ENCODE results near the gene CLDN12. TPM values are rescaled to one million over a fixed set of nuclear protein-coding genes. Genes with fewer than 3 reads are reported as not detected.
A peak's percentile ranks its signal among the peaks of the same experiment; 100 is the strongest.

CLDN12 gene
- total RNA-seq: 40.7 and 42.0 TPM in 2 replicates
- 18.3 TPM for polyA plus RNA-seq (2012)

GRCh38 chr7:90403174-90404113, at the start of gene CLDN12:
CLDN12 (plus strand) TSS chr7:90403461; CDS start chr7:90412677, 9,216 bp downstream.
- peak; percentile 99 for DNase-seq (ENCODE audit: low read depth)

GRCh38 chr7:90383422-90383821, 19.8 kb upstream of the CLDN12 start:
- no peak for DNase-seq (ENCODE audit: low read depth)

- DNase-seq (ENCODE audit: low read depth): peak; percentile 10
These were observed 19.4 kb upstream of the CLDN12 start for GRCh38 chr7:90383861-90384260.

- no peak for DNase-seq (ENCODE audit: low read depth)
These were observed 18.8 kb upstream of the CLDN12 start for GRCh38 chr7:90384433-90384832.

GRCh38 chr7:90387470-90388240, 15.6 kb upstream of the CLDN12 start:
- peak; percentile 30 for DNase-seq (ENCODE audit: low read depth)

- no peak for DNase-seq (ENCODE audit: low read depth)
These were observed 12.3 kb upstream of the CLDN12 start for GRCh38 chr7:90390926-90391325.

- DNase-seq (ENCODE audit: low read depth): no peak
These were observed 11.8 kb upstream of the CLDN12 start for GRCh38 chr7:90391488-90391887.

- DNase-seq (ENCODE audit: low read depth): no peak
These were observed 6.8 kb upstream of the CLDN12 start for GRCh38 chr7:90396420-90396819.

GRCh38 chr7:90401989-90402388, 1.3 kb upstream of the CLDN12 start:
- DNase-seq (ENCODE audit: low read depth): peak; percentile 56

GRCh38 chr7:90402785-90403173, 482 bp upstream of the CLDN12 start:
- DNase-seq (ENCODE audit: low read depth): no peak

GRCh38 chr7:90404777-90405176, 1.5 kb downstream of the CLDN12 start:
- DNase-seq (ENCODE audit: low read depth): peak; percentile 30

GRCh38 chr7:90407484-90407821, 4.2 kb downstream of the CLDN12 start:
- no peak for DNase-seq (ENCODE audit: low read depth)

GRCh38 chr7:90408142-90408541, 4.9 kb downstream of the CLDN12 start:
- DNase-seq (ENCODE audit: low read depth): no peak

GRCh38 chr7:90409667-90410066, 6.4 kb downstream of the CLDN12 start:
- DNase-seq (ENCODE audit: low read depth): no peak

GRCh38 chr7:90411510-90411909, 8.2 kb downstream of the CLDN12 start:
- DNase-seq (ENCODE audit: low read depth): peak; percentile 18

GRCh38 chr7:90412458-90413184, 9.4 kb downstream of the CLDN12 start:
- peak; percentile 27 for DNase-seq (ENCODE audit: low read depth)

- no peak for DNase-seq (ENCODE audit: low read depth)
These were observed 9.9 kb downstream of the CLDN12 start for GRCh38 chr7:90413185-90413528.

- no peak for DNase-seq (ENCODE audit: low read depth)
These were observed 18.4 kb downstream of the CLDN12 start for GRCh38 chr7:90421651-90422050.

GRCh38 chr7:90424720-90425119, 21.5 kb downstream of the CLDN12 start:
- DNase-seq (ENCODE audit: low read depth): no peak

- DNase-seq (ENCODE audit: low read depth): no peak
These were observed 22.1 kb downstream of the CLDN12 start for GRCh38 chr7:90425376-90425775.

GRCh38 chr7:90430614-90431460, 27.6 kb downstream of the CLDN12 start:
- DNase-seq (ENCODE audit: low read depth): peak; percentile 92
